HG02884 (cell line): Measurements from ENCODE around the gene GALNT17.

Experiments used
- ATAC-seq: cut with Tn5 transposase; IDR thresholded peaks from one replicate; pipeline ENCODE4 v1.9.1; 2021; ENCODE audit warnings: mild to moderate bottlenecking, moderate library complexity; ENCODE audit not compliant: unreplicated experiment

Gene GALNT17

GRCh38 chr7:71488308-71488707, 356.4 kb downstream of the GALNT17 start:
- no peak for ATAC-seq

GRCh38 chr7:71491336-71491735, 359.4 kb downstream of the GALNT17 start:
- no peak for ATAC-seq

GRCh38 chr7:71495828-71496227, 363.9 kb downstream of the GALNT17 start:
- ATAC-seq: no peak

- no peak for ATAC-seq
Observed at GRCh38 chr7:71497256-71497946, 365.5 kb downstream of the GALNT17 start.

DNA sequence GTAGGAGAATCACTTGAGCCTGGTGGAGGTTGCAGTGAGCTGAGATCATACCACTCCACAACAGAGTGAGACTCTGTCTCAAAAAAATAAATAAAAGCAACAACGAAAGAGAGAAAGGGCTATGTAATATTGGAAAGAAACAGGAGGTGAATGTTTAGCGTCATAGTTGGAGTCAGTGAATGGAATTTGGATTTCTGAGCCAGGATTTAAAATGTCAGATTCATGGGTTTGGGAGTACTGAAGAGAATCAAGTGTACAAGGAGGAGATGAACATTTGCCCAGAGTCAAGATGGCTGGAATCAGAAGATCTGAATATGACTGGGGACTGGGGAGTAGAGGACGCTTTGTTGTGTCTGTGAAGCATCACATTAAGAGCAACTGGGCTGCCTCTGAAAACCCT, 366.4 kb downstream of the GALNT17 start:
- ATAC-seq: no peak

DNA sequence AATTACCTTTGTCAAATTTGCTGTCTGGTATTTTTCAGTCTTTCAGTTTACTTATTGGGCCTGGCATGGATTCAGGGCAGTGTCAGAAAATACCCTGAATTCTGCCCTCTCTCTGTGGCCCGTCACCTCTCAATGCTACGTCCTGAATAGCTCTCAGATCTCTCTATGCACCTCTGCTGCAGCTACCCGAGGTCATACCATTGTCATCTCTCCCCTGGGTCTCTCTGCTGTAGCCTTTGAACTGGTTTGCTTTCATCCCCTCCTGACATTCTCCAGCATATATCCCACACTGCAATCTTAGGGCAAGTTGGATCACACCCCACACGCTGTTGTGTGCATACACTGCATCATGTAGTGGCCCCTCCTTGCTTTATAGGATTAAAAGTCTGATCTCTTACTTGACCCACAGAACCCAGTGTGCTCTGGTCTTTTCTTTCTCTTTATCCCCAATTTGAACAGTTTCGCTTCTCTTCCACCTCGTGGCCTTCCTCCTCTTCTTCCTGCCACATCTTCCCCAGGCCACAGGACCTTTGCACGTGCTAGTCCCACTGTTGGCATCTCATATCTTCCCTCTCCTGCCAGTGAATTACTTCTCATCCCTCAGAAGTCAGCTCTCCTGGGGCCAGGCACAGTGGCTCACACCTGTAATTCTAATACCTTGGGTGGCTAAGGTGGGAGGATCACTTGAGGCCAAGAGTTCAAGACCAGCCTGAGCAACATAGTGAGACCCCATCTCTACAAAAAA, 372.9 kb downstream of the GALNT17 start:
- ATAC-seq: no peak

DNA sequence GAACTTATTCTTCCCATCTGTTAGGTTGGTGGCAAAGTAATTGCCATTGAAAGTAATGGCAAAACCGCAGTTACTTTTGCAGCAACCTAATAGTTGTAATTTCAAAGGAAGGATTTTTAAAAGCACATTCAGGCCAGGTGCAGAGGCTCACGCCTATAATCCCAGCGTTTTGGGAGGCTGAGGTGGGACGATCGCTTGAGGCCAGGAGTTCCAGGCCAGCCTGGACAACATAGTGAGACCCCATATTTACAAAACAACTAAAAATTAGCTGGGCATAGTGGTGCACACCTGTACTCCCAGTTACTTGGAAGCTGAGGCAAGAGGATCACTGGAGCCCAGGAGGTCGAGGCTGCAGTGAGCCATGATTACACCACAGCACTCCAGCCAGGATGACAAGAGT, 374.9 kb downstream of the GALNT17 start:
- no peak for ATAC-seq

DNA sequence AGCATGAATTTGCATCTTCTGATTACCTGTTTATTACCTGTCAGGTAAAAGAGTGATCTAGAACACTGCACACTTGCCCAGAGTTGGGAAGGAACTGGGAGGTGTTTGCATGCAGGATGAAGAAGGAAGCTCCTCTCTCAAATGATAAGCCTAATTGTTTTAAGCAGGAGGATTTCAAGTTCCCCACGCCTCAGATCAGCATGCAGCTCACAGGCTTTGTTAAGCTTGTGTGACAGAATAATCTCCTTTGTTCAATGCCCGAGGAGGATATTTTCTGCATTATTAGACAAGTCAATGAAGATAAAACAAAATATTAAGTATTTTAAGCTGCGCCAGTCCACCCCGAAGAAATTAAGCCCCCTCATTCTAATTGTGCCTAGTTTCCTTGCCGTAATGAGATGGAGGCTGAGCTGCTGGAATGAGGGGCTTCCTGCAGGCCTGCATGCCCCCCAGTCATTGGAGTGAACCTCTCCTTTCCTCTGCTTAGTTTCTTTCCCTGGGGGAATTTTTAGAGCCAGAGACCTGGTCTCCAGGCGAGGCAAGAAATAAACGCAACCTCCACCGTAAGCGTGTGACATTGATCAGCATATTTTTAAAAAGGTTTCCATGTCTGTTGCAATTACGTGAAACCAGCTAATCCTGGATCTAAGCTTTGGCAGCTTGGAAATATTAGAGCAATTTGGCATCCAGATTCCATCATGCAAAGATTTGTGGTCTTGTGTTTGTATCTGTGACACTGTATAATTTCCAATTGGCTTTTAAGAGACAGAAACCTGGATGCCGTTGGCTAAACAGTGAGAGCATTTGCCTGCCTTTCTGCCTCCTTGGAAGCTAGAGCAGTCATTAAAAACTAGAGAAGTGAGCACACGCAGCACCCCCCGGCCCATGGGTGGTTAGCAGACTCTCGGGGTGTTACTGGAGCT, 376.0 kb downstream of the GALNT17 start:
- no peak for ATAC-seq

GRCh38 chr7:71509381-71509780, 377.4 kb downstream of the GALNT17 start:
- no peak for ATAC-seq

GRCh38 chr7:71511361-71511807, 379.4 kb downstream of the GALNT17 start:
- ATAC-seq: no peak

DNA sequence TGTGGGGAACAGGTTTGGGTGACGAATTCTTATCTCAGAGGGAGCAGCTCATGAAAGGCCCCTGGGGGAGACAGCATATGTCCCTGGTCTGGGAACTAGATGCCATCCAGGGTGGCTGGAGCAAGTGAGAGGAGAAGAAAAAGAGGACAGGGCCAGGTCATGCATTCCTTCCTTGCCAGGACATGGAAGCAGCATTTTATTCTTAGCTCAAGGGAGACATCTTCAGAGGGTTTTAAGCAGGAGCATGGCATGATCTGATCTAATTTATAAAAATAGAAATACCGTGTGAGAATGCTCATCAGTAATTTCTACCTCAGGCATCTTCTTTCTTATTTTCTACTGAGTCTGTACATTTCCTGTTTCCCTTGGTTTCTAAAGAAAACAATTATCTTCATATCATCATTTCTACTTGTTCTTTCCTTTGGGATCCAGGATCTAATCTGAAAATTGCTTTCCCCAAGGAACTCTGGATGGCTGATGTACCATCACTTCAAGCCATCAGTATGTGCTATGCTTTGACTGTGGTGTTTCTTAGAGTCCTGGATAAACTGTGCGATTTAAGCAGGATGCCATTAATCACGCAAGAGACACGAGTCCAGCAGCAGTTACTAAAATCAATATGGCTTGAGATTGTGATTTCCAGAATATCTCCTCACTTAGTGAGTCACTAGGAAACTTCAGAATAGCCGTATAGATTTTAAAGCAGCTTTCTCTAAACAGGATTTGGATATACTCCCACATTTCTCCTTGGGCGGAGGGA, 386.2 kb downstream of the GALNT17 start:
- no peak for ATAC-seq

GRCh38 chr7:71518880-71519279, 386.9 kb downstream of the GALNT17 start:
- ATAC-seq: no peak

GRCh38 chr7:71521506-71521905, 389.6 kb downstream of the GALNT17 start:
- no peak for ATAC-seq

GRCh38 chr7:71526106-71526505, 394.2 kb downstream of the GALNT17 start:
- ATAC-seq: no peak

GRCh38 chr7:71527213-71527612, 395.3 kb downstream of the GALNT17 start:
- ATAC-seq: no peak

DNA sequence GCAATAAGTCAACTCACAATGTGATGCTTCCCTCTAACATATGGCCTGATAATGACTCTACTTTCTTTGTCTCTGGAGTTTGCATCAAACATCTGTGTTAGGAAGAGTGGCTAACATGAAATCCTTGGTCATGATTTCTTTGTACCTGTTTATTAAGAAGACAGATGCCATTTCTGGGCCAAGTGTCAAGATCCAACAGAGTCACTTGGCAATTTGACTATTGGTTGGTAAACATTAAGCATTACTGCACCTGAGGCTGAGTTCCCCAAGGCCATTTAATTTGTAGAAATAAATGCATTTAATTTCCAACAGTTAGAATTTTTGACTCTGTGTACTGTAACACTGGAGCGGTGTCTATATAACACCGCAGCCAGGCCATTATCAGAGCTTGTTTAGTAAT, 403.7 kb downstream of the GALNT17 start:
- no peak for ATAC-seq

- ATAC-seq: no peak
Observed at GRCh38 chr7:71538210-71538609, 406.3 kb downstream of the GALNT17 start.

DNA sequence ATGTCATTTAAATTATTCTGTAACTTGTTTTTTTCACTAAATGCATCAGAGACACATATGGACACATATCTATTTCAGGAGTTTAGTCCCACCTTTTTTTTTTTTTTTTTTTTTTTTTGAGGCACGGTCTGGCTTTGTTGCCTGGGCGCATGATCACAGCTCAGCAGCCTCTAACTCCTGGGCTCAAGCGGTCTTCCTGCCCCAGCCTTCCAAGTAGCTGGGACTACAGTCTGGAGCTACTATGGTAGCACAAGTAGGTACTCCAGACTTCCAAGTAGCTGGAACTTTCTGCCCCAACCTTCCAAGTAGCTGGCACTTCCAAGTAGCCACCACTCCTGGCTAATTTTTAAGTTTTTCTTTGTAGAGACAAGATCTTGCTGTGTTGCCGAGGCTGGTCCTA, 407.7 kb downstream of the GALNT17 start:
- ATAC-seq: no peak

GRCh38 chr7:71541707-71542353, 409.9 kb downstream of the GALNT17 start:
- no peak for ATAC-seq

- no peak for ATAC-seq
Observed at GRCh38 chr7:71543396-71543795, 411.5 kb downstream of the GALNT17 start.
